ENCODE results near the gene SLC24A3. TPM values are rescaled to one million over a fixed set of nuclear protein-coding genes. Genes with fewer than 3 reads are reported as not detected.
A peak's percentile ranks its signal among the peaks of the same experiment; 100 is the strongest.

SLC24A3 gene
- total RNA-seq, 1 experiment from 2014 or later: 0.34 TPM

GRCh38 chr20:19253916-19254820 lies 41.7 kb downstream of the SLC24A3 start:
- Histone ChIP-seq H3K9me3 (replicated peaks) (no peaks in the 10 kb centered on the region), H3K27ac (no peak overlapping the region), H3K4me1 (no peaks in the 10 kb centered on the region), H3K4me3 (no peak overlapping the region), H3K27me3 (no peaks in the 10 kb centered on the region), H3K36me3 (no peaks in the 10 kb centered on the region)
- no peak for DNase-seq

DNA sequence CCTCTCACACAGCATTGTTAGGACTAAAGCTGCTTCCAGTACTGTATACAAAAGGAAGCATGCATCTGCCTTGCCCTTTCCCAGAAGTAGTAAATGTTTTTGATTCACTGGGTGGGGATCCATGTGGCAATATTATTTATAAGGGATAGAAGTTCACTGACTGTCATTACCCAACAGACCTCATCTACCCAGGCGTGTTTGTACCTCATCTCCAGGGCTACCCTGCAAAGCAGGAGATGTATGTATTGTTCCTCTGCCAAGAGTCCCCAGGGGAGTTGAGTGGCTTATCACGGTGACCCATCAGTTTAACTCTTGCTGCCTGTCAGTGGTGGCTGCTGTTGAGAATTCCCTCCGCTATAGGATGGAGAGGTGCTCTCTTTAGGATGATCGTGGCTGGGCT lies 42.5 kb downstream of the SLC24A3 start:
- no peaks in the 10 kb centered on the region for H3K27me3 ChIP-seq
- no peak overlapping the region for H3K4me3 ChIP-seq
- DNase-seq: no peak
- H3K36me3 ChIP-seq: no peaks in the 10 kb centered on the region
- no peaks in the 10 kb centered on the region for H3K4me1 ChIP-seq
- H3K9me3 ChIP-seq (replicated peaks): no peaks in the 10 kb centered on the region
- H3K27ac ChIP-seq: no peak overlapping the region

- no peaks in the 10 kb centered on the region for H3K27me3 ChIP-seq
- no peaks in the 10 kb centered on the region for H3K36me3 ChIP-seq
- DNase-seq: no peak
- no peaks in the 10 kb centered on the region for H3K4me1 ChIP-seq
- no peak overlapping the region for H3K4me3 ChIP-seq
- no peaks in the 10 kb centered on the region for H3K9me3 ChIP-seq (replicated peaks)
- H3K27ac ChIP-seq: no peak overlapping the region
These were observed 43.6 kb downstream of the SLC24A3 start for GRCh38 chr20:19256085-19256484.

DNA sequence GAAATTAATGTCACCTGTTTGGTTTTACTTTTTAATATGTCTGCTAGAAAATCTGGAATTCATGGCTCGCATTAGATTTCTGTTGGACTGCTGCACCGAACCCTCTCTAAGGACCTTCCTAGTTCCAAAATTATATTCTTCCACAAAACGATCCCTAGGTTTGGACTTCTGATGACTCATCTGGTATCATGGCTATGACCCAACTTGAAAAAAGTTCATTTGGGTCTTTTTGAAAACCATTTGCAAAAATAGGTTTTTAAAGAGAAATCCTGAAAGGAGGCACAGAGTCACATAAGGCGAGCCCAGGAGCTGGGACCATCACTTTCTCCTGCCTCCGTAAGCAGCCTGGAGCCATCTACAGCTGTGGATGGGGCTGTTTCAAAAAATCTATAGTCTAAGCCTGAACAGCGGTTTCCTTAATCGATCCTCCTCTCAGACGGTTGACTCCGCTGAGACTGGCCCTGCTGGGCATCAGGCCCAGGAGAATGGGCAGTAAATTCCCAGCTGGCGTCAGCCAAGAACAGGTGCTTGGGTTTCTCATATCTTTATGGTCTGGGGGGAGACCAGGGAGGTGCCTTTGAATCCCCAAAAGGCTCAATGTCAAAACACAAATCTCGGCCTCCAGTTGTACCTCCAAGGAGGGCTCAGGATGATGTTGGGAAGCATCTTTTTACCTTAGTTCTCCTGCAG lies 44.6 kb downstream of the SLC24A3 start:
- H3K27ac ChIP-seq: no peak overlapping the region
- H3K4me1 ChIP-seq: no peaks in the 10 kb centered on the region
- H3K9me3 ChIP-seq (replicated peaks): no peaks in the 10 kb centered on the region
- peak; percentile 23 to 53 for DNase-seq
- H3K4me3 ChIP-seq: no peak overlapping the region
- no peaks in the 10 kb centered on the region for H3K36me3 ChIP-seq
- no peaks in the 10 kb centered on the region for H3K27me3 ChIP-seq

DNA sequence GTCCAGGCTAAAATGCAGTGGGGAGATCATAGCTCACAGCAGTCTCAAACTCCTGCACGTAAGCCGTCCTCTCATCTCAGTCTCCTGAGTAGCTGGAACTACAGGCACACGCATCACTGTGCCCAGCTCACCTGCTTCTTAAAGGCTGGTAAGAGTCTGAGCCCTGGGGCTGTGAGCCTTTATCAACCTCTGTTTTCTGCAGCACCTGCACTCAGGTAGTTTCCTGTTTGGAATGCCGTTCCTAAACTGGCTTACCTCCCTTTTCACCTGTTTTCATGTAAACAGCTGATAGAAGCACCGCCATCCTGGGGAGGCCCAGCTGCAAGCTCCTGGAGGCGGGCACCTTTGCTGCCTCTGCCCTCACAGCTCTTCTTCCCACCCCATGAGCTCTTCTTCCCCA lies 45.4 kb downstream of the SLC24A3 start:
- Histone ChIP-seq H3K9me3 (replicated peaks) (no peaks in the 10 kb centered on the region), H3K27me3 (no peaks in the 10 kb centered on the region), H3K4me1 (no peaks in the 10 kb centered on the region), H3K36me3 (no peaks in the 10 kb centered on the region), H3K27ac (no peak overlapping the region), H3K4me3 (no peak overlapping the region)
- DNase-seq: no peak

DNA sequence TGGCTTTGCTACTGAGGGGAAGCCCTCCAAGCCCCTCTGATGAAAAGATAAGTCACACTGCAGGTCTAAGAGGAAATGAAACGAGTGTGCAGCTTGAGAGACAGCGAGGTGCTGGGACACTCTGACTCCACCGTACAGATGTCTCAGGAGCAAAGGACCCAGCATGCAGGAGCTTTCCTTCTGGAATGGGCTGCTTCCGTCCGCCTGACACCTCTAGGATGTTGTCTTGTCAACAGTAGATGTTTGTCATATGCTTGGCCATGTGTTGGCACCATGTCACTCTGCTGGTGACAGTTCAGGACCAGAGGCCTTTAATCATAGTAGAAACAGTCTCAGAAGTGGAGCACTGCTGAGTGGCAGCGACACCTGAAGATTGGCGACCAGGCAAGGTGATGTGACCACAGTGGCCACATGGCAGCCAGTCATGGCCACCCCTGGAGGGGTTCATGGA lies 46.7 kb downstream of the SLC24A3 start:
- Histone ChIP-seq H3K27me3 (no peaks in the 10 kb centered on the region), H3K27ac (no peak overlapping the region), H3K9me3 (replicated peaks) (no peaks in the 10 kb centered on the region)

GRCh38 chr20:19260412-19261090 lies 48.1 kb downstream of the SLC24A3 start:
- DNase-seq: peak in 1 of 2 experiments; percentile 11
- Histone ChIP-seq H3K9me3 (replicated peaks) (no peaks in the 10 kb centered on the region), H3K27me3 (no peaks in the 10 kb centered on the region)

More for the DNA sequence above, 46.7 kb downstream of the SLC24A3 start:
- Histone ChIP-seq H3K4me1 (no peaks in the 10 kb centered on the region), H3K4me3 (no peak overlapping the region), H3K36me3 (no peaks in the 10 kb centered on the region)
- no peak for DNase-seq

GRCh38 chr20:19264191-19264590 lies 51.7 kb downstream of the SLC24A3 start:
- Histone ChIP-seq H3K27me3 (no peaks in the 10 kb centered on the region), H3K4me3 (no peak overlapping the region), H3K9me3 (replicated peaks) (no peaks in the 10 kb centered on the region), H3K4me1 (no peaks in the 10 kb centered on the region), H3K27ac (no peak overlapping the region), H3K36me3 (no peaks in the 10 kb centered on the region)
- DNase-seq: no peak

More at GRCh38 chr20:19260412-19261090, 48.1 kb downstream of the SLC24A3 start:
- H3K4me1 ChIP-seq: no peaks in the 10 kb centered on the region
- no peaks in the 10 kb centered on the region for H3K36me3 ChIP-seq
- H3K4me3 ChIP-seq: no peak overlapping the region
- no peak overlapping the region for H3K27ac ChIP-seq

DNA sequence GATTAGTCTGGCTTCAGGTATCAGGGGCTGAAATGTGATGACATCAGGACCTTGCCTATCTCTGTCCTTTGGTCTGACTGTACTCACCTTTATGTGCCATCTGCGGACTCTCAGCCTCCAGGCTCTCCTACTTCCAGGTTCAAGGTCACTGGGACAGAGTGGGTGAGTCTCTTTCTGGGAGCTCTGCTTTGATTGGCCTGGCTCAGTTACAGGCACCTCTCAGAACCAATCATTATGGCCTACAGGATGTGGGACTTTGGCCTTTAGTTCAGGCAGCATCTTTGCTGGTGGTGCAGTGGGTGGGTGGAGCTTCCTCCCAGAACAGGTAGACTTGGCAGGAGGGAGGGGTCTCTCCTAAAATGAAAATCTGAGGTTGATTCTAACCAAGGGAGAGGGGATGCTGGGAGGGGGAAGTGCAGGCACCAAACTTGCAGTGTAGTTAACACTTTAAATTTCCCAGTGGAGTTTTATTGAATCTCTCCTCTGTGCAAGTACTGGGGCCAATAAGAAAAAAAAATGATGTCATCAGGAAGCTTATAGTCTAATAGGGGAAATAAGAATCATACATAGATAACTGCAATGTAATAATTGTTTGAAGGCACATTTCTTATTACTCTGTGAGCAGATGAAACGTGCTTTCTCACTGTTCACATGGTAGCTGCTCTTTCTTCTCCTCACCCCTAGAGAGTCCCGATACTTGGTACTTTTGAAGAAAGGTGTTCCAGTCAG lies 53.4 kb downstream of the SLC24A3 start:
- Histone ChIP-seq H3K27me3 (no peaks in the 10 kb centered on the region), H3K4me3 (no peak overlapping the region), H3K4me1 (no peaks in the 10 kb centered on the region), H3K27ac (no peak overlapping the region), H3K9me3 (replicated peaks) (no peaks in the 10 kb centered on the region), H3K36me3 (no peaks in the 10 kb centered on the region)
- no peak for DNase-seq

DNA sequence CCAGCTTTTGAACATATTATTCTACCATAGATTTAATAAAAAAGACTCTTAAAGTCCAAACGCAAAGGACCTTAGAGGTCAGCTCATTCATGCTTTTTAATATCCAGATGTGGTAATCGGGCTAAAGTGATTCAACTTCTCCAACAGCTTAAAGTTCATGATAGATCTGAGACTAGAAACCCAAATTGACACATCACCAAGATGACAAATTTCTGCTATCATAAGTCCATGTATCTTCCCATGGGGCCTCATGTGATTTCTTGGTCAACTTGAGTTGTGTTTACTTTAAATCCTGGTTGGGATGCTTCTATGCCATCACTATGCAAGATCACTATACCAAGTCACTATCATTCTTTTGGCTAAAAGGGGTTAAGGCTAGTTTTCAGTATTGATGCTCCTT lies 56.0 kb downstream of the SLC24A3 start:
- Histone ChIP-seq H3K27me3 (no peaks in the 10 kb centered on the region), H3K27ac (no peak overlapping the region), H3K36me3 (no peaks in the 10 kb centered on the region), H3K4me3 (no peak overlapping the region), H3K9me3 (replicated peaks) (no peaks in the 10 kb centered on the region), H3K4me1 (no peaks in the 10 kb centered on the region)
- DNase-seq: no peak

DNA sequence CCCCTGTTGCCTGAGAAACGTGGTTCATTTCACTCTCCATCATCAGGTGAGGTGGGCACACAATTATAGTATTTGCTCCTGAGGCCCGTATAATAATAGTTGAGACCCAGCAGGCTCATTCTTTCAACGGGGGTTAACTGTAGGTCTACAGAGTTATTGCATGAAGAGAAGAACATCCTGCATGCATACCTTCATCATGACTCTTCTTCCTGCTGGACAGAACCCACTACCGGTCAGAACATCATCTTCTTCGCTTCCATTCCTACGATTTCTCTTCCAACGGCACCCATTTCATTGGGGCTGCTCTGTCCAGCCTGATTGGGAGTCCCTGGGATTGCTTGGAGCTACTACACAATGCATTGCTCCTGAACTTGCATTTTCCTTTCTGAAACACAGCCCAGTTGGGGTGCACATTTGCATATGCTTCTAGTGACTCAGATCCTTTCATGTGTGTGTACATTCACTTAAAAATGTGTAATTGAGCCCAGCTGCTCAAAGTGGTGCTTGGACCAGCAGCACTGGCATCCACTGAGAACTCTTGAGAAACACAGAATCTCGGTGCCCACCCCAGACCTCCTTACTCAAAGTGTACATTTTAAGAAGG lies 57.4 kb downstream of the SLC24A3 start:
- H3K4me3 ChIP-seq: no peak overlapping the region
- H3K27me3 ChIP-seq: no peaks in the 10 kb centered on the region
- DNase-seq: no peak
- no peak overlapping the region for H3K27ac ChIP-seq
- H3K36me3 ChIP-seq: no peaks in the 10 kb centered on the region
- no peaks in the 10 kb centered on the region for H3K9me3 ChIP-seq (replicated peaks)
- H3K4me1 ChIP-seq: no peaks in the 10 kb centered on the region

GRCh38 chr20:19271879-19272651 lies 59.6 kb downstream of the SLC24A3 start:
- H3K27me3 ChIP-seq: no peaks in the 10 kb centered on the region
- H3K9me3 ChIP-seq (replicated peaks): no peaks in the 10 kb centered on the region
- H3K4me3 ChIP-seq: no peak overlapping the region
- no peak for DNase-seq
- H3K36me3 ChIP-seq: no peaks in the 10 kb centered on the region
- no peak overlapping the region for H3K27ac ChIP-seq
- H3K4me1 ChIP-seq: no peaks in the 10 kb centered on the region

DNA sequence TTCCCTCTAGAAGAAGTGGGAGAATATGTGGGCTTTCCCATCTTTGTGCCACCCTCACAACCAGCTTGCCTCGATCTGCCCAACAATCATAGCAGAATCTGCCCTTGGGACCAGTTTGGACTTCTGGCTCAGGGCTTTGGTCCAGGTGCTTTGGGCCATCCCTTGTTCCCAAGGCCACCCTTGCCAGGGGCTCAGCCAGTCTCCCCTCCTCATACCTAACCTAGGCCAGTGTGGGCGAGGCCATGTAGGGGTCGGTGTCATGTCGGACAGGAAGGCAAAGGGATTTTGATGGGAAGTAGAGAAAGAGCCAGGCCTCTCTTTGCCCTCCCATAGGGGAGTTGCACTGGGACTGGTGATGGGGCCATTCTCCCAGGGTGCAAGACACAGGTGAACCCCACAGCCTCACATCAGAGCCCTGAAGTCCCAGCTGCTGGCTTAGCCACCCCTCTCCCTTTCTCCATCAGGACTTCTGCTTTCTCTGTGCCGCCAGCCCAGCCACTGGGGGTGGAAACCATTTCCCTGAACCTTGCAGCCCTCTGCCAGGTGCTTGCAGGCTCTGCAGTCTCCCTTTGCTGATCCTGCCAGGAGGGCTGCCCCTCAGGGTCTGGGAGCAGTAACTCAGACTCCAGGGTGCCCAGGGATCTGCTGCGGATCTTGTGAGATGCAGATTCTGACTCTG lies 60.7 kb downstream of the SLC24A3 start:
- no peak overlapping the region for H3K27ac ChIP-seq
- no peaks in the 10 kb centered on the region for H3K4me1 ChIP-seq
- H3K9me3 ChIP-seq (replicated peaks): no peaks in the 10 kb centered on the region

More for the DNA sequence above, 60.7 kb downstream of the SLC24A3 start:
- Histone ChIP-seq H3K36me3 (no peaks in the 10 kb centered on the region), H3K27me3 (no peaks in the 10 kb centered on the region), H3K4me3 (no peak overlapping the region)
- no peak for DNase-seq

Measured in SJCRH30 (cell line).